SKM-1 (cell line): ENCODE data around the gene ATP2C2.
A peak's percentile ranks its signal among the peaks of the same experiment; 100 is the strongest.

Experiments
- DNase-seq: peaks from one replicate; lab custom pipeline; 2025; ENCODE audit not compliant: unreplicated experiment; lab: John Stamatoyannopoulos, UW

Gene ATP2C2

GRCh38 chr16:84508502-84508901 lies 140.2 kb downstream of the ATP2C2 start:
- DNase-seq = no peak

- DNase-seq = no peak
These were observed 141.0 kb downstream of the ATP2C2 start for GRCh38 chr16:84509032-84509950.

- DNase-seq = peak; percentile 56
These were observed 143.0 kb downstream of the ATP2C2 start for GRCh38 chr16:84511180-84511800.

GRCh38 chr16:84511831-84512230 lies 143.5 kb downstream of the ATP2C2 start:
- DNase-seq = no peak

- DNase-seq = no peak
These were observed 144.8 kb downstream of the ATP2C2 start for GRCh38 chr16:84513123-84513522.

GRCh38 chr16:84513666-84514065 lies 145.3 kb downstream of the ATP2C2 start:
- DNase-seq = no peak
